Activated naive CD8-positive, alpha-beta T cell treated with anti-CD3 and anti-CD28 coated beads, Interleukin-2, amount 50 U/mL, for 24 hours (primary cell): ENCODE results near the gene HRH1.

Experiments
- ATAC-seq: fragments of 150-1000 bp; cut with Tn5 transposase; one replicate; pipeline ENCODE4 v1.10.0; 2021
- DNase-seq: peaks from one replicate; pipeline ENCODE4 v3.0.0; 2021
- H3K27ac Mint-ChIP-seq: one replicate; pipeline ENCODE4 v1.8.0; 2021; ENCODE audit warnings: mild to moderate bottlenecking, mixed read lengths
- H3K27me3 Mint-ChIP-seq: one replicate; pipeline ENCODE4 v1.8.0; 2021; ENCODE audit warnings: mixed read lengths
- H3K36me3 Mint-ChIP-seq: one replicate; pipeline ENCODE4 v1.8.0; 2021; ENCODE audit warnings: low read depth, mixed read lengths
- H3K4me1 Mint-ChIP-seq: one replicate; pipeline ENCODE4 v1.8.0; 2021; ENCODE audit warnings: mixed read lengths
- H3K4me3 Mint-ChIP-seq: one replicate; pipeline ENCODE4 v1.8.0; 2021; ENCODE audit warnings: mild to moderate bottlenecking, moderate library complexity, mixed read lengths
- H3K9me3 Mint-ChIP-seq: one replicate; pipeline ENCODE4 v1.8.0; 2021; ENCODE audit warnings: mixed read lengths

The HRH1 gene

DNA sequence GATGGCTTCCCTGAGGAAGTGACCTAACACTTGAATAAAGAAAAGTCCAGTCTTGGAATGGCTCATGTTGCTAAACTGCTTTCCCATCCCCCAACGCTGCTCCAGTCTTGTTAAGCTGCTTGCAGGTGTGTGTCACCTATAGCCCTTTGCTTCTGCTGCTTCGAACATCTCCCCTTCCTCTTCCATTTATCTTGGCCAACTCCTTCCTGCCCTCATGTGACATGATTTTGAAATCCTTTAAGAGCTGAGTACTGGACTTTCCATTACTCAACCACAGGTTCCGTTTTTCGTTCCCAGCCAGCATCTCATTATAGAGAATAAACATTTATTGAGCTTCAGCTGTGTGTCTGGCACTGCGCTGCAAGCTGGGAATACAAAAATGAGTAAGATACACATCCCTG, 119.6 kb downstream of the HRH1 start:
- Mint-ChIP-seq H3K4me3 (peak overlapping the region; percentile 86), H3K27ac (peak overlapping the region; percentile 96), H3K4me1 (peaks cover 60% of the 10 kb centered on the region), H3K27me3 (peaks cover 2% of the 10 kb centered on the region), H3K36me3 (peaks cover 37% of the 10 kb centered on the region), H3K9me3 (peaks cover 12% of the 10 kb centered on the region)
- ATAC-seq (no peak), DNase-seq (no peak)

DNA sequence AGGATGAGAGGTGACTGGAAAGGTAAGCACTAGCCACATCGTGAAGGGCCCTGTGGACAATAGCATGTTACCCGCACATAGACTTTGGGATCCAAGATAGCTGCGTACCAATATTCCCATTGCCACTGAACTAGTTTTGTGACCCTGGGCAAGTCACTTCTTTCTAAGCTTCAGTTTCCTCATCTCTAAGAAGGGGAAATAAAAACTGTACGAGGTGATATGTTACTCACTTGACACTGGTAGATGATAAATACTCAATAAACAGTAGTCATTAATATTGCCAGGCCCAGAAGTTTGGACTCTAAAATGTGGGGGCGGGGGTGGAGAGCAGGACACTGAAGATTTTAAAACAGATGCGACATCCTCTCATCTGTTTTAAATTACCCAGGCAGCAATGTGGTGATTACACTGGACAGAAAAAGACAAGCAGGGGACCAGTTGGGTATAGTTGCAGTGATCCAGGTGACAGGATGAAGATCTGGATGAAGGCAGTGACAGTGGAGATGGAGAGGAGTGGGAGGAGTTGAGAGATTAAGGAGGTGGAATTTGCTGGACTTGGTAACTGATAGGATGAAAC, 120.4 kb downstream of the HRH1 start:
- Mint-ChIP-seq H3K36me3 (peaks cover 40% of the 10 kb centered on the region), H3K27ac (no peak overlapping the region), H3K9me3 (peaks cover 12% of the 10 kb centered on the region), H3K4me1 (peaks cover 66% of the 10 kb centered on the region), H3K4me3 (peak overlapping the region; percentile 86), H3K27me3 (peaks cover 2% of the 10 kb centered on the region)
- DNase-seq (no peak), ATAC-seq (no peak)

DNA sequence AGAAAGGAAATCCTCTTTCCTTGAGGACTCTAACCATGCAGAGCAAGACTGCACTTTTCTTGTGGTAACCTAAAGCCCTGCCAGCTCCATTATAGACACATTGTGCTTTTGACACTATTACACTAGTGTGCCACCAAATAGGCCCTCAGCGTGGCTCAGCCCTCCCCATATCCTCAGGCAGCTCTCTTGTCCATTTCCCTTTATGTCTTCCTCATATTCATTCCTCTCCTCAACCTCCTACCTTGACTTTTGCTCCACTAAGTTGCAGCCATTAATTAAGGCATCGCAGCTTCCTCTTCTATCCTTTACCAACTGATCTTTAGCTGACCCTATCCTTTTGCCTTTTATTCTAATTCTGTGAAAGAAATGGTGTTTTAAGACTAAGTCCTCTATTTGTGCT, 121.6 kb downstream of the HRH1 start:
- Mint-ChIP-seq H3K36me3 (peaks cover 49% of the 10 kb centered on the region), H3K9me3 (peaks cover 12% of the 10 kb centered on the region), H3K27ac (no peak overlapping the region), H3K27me3 (peaks cover 2% of the 10 kb centered on the region), H3K4me1 (peaks cover 67% of the 10 kb centered on the region), H3K4me3 (no peak overlapping the region)
- DNase-seq (no peak), ATAC-seq (no peak)

GRCh38 chr3:11276901-11277300, 122.6 kb downstream of the HRH1 start:
- ATAC-seq: no peak
- peaks cover 55% of the 10 kb centered on the region for H3K36me3 Mint-ChIP-seq
- peaks cover 2% of the 10 kb centered on the region for H3K27me3 Mint-ChIP-seq
- no peak for DNase-seq
- no peak overlapping the region for H3K27ac Mint-ChIP-seq
- no peak overlapping the region for H3K4me3 Mint-ChIP-seq
- H3K4me1 Mint-ChIP-seq: peaks cover 66% of the 10 kb centered on the region
- peaks cover 12% of the 10 kb centered on the region for H3K9me3 Mint-ChIP-seq

- Mint-ChIP-seq H3K27ac (peak overlapping the region; percentile 61), H3K4me3 (no peak overlapping the region), H3K4me1 (peaks cover 39% of the 10 kb centered on the region), H3K36me3 (peaks cover 59% of the 10 kb centered on the region), H3K27me3 (no peaks in the 10 kb centered on the region), H3K9me3 (no peaks in the 10 kb centered on the region)
- ATAC-seq: no peak
- DNase-seq: no peak
Measured at GRCh38 chr3:11282250-11283138, 128.2 kb downstream of the HRH1 start.

GRCh38 chr3:11283139-11283475, 128.8 kb downstream of the HRH1 start:
- H3K9me3 Mint-ChIP-seq: no peaks in the 10 kb centered on the region
- peaks cover 57% of the 10 kb centered on the region for H3K36me3 Mint-ChIP-seq
- DNase-seq (no peak), ATAC-seq (no peak)
- H3K4me1 Mint-ChIP-seq: peaks cover 41% of the 10 kb centered on the region
- no peaks in the 10 kb centered on the region for H3K27me3 Mint-ChIP-seq
- H3K27ac Mint-ChIP-seq: no peak overlapping the region
- H3K4me3 Mint-ChIP-seq: no peak overlapping the region

GRCh38 chr3:11284011-11284410, 129.7 kb downstream of the HRH1 start:
- Mint-ChIP-seq H3K36me3 (peaks cover 60% of the 10 kb centered on the region), H3K4me1 (peaks cover 41% of the 10 kb centered on the region)

GRCh38 chr3:11285471-11285870, 131.2 kb downstream of the HRH1 start:
- no peak for ATAC-seq
- Mint-ChIP-seq H3K4me3 (no peak overlapping the region), H3K4me1 (peaks cover 50% of the 10 kb centered on the region), H3K9me3 (no peaks in the 10 kb centered on the region), H3K27ac (no peak overlapping the region), H3K36me3 (peaks cover 66% of the 10 kb centered on the region), H3K27me3 (no peaks in the 10 kb centered on the region)
- DNase-seq: no peak

More at GRCh38 chr3:11284011-11284410, 129.7 kb downstream of the HRH1 start:
- H3K4me3 Mint-ChIP-seq: no peak overlapping the region
- no peak overlapping the region for H3K27ac Mint-ChIP-seq
- no peaks in the 10 kb centered on the region for H3K9me3 Mint-ChIP-seq
- ATAC-seq (no peak), DNase-seq (no peak)
- no peaks in the 10 kb centered on the region for H3K27me3 Mint-ChIP-seq

DNA sequence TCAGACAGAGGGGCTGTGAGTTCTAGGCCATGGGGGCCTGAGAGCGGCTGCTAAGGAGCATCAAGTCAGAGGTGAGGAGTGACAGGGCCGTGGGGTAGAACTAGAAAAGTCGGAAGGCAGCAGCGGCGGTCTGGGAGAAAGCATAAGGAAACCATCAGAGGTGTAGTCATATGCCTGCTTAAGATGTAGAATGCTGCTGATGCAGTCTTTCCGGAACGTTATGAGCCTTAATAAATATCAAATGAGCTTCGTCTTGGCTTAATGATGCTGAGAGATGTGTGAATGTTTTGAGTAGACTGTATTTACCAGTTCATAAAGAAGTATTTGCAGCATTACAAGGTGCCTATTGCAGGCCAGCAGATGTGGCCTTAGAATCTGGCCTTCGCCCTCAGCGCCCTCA, 133.1 kb downstream of the HRH1 start:
- no peak for DNase-seq
- H3K4me3 Mint-ChIP-seq: no peak overlapping the region
- H3K4me1 Mint-ChIP-seq: peaks cover 62% of the 10 kb centered on the region
- H3K27ac Mint-ChIP-seq: peak overlapping the region; percentile 96
- H3K9me3 Mint-ChIP-seq: no peaks in the 10 kb centered on the region
- H3K36me3 Mint-ChIP-seq: peaks cover 64% of the 10 kb centered on the region
- no peaks in the 10 kb centered on the region for H3K27me3 Mint-ChIP-seq
- no peak for ATAC-seq

GRCh38 chr3:11288021-11288491, 133.8 kb downstream of the HRH1 start:
- H3K36me3 Mint-ChIP-seq: peaks cover 61% of the 10 kb centered on the region
- H3K27ac Mint-ChIP-seq: peak overlapping the region; percentile 96
- no peak for ATAC-seq
- no peaks in the 10 kb centered on the region for H3K27me3 Mint-ChIP-seq
- H3K9me3 Mint-ChIP-seq: no peaks in the 10 kb centered on the region
- H3K4me3 Mint-ChIP-seq: no peak overlapping the region
- H3K4me1 Mint-ChIP-seq: peaks cover 60% of the 10 kb centered on the region
- DNase-seq: no peak

GRCh38 chr3:11288786-11289637, 134.7 kb downstream of the HRH1 start:
- no peaks in the 10 kb centered on the region for H3K27me3 Mint-ChIP-seq
- ATAC-seq (peak; percentile 65), DNase-seq (no peak)
- H3K4me1 Mint-ChIP-seq: peaks cover 60% of the 10 kb centered on the region
- peaks cover 54% of the 10 kb centered on the region for H3K36me3 Mint-ChIP-seq
- H3K27ac Mint-ChIP-seq: peak overlapping the region; percentile 96
- H3K4me3 Mint-ChIP-seq: peak overlapping the region; percentile 70
- no peaks in the 10 kb centered on the region for H3K9me3 Mint-ChIP-seq

GRCh38 chr3:11289864-11290263, 135.6 kb downstream of the HRH1 start:
- Mint-ChIP-seq H3K4me3 (no peak overlapping the region), H3K27me3 (no peaks in the 10 kb centered on the region), H3K27ac (peak overlapping the region; percentile 96), H3K36me3 (peaks cover 51% of the 10 kb centered on the region), H3K4me1 (peaks cover 60% of the 10 kb centered on the region), H3K9me3 (no peaks in the 10 kb centered on the region)
- ATAC-seq (peak; percentile 39), DNase-seq (no peak)

DNA sequence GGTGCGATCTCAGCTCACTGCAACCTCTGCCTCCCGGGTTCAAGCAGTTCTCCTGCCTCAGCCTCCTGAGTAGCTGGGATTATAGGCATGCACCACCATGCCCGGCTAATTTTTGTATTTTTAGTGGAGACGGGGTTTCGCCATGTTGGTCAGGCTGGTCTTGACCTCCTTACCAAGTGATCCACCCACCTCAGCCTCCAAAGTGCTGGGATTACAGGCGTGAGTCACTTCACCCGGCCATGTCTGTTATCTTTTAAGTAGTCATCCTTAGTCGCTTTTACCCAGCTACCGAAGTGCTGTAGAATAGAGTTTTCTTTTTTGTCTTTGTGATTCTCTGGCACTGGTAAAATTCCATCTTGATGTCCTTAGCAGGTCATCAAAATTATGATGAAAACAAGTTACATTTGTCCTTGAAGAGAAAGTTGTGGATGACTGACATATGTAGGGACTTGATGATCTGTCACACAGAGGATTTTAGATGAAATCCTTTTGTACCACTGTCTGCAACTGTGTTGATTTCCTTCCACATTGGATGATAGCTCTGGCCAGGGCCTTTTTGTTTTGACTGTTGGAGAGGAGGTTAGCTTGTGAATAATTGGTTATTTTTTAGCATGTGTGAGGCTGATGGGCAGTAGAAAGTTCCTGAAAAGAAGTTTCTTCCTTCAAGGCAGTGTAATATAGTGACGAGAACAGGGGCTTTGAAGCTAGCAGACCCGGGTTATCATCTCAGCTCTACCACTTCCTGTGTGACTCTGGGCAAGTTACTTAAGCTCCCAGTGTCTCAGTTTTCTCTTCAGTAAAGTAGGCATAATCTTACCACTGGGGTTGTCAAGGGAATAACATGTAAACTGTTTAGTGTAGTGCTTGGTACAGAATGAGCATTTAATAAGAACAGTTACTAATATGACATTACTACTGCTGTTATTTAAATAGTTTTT, 136.7 kb downstream of the HRH1 start:
- no peaks in the 10 kb centered on the region for H3K9me3 Mint-ChIP-seq
- no peaks in the 10 kb centered on the region for H3K27me3 Mint-ChIP-seq
- peaks cover 60% of the 10 kb centered on the region for H3K4me1 Mint-ChIP-seq
- DNase-seq (no peak), ATAC-seq (peak; percentile 70)
- H3K27ac Mint-ChIP-seq: peak overlapping the region; percentile 96
- H3K4me3 Mint-ChIP-seq: peak overlapping the region; percentile 43
- peaks cover 51% of the 10 kb centered on the region for H3K36me3 Mint-ChIP-seq

GRCh38 chr3:11291808-11292207, 137.5 kb downstream of the HRH1 start:
- Mint-ChIP-seq H3K4me1 (peaks cover 60% of the 10 kb centered on the region), H3K9me3 (no peaks in the 10 kb centered on the region), H3K36me3 (peaks cover 48% of the 10 kb centered on the region), H3K27me3 (no peaks in the 10 kb centered on the region), H3K4me3 (peak overlapping the region; percentile 34), H3K27ac (peak overlapping the region; percentile 96)
- ATAC-seq (no peak), DNase-seq (no peak)
